Loucy (cell line): Measurements from ENCODE around the gene ADTRP.

Source experiments
- H2AFZ ChIP-seq: fragments of 200-600 bp; sonication (generic); 2 replicates; pipeline ENCODE4 v1.6.0; 2016; ENCODE audit warnings: antibody characterized with exemption, mild to moderate bottlenecking, low read length, moderate library complexity
- H3F3A ChIP-seq: fragments of 200-600 bp; 2 replicates; pipeline ENCODE4 v1.6.0; 2016; ENCODE audit warnings: antibody characterized with exemption, low read depth, mild to moderate bottlenecking
- H3K27me3 ChIP-seq: fragments of 200-600 bp; sonication (generic); 2 replicates; pipeline ENCODE4 v1.6.1; 2014; ENCODE audit warnings: low read length, mild to moderate bottlenecking; ENCODE audit not compliant: insufficient read depth, poor library complexity, severe bottlenecking
- H3K36me3 ChIP-seq: fragments of 200-600 bp; sonication (generic); 2 replicates; pipeline ENCODE4 v1.6.1; 2016; ENCODE audit warnings: low read length; ENCODE audit not compliant: insufficient read depth
- H3K4me1 ChIP-seq: fragments of 200-600 bp; sonication (generic); 2 replicates; pipeline ENCODE4 v1.5.1; 2014; ENCODE audit warnings: low read length, mild to moderate bottlenecking; ENCODE audit not compliant: insufficient read depth, poor library complexity, severe bottlenecking
- H3K4me2 ChIP-seq: fragments of 200-600 bp; sonication (generic); 2 replicates; pipeline ENCODE4 v1.6.0; 2014; ENCODE audit warnings: antibody characterized with exemption, low read length, low read depth, mild to moderate bottlenecking; ENCODE audit not compliant: poor library complexity, severe bottlenecking
- H3K4me3 ChIP-seq: fragments of 200-600 bp; sonication (generic); 2 replicates; pipeline ENCODE4 v1.5.1; 2014; ENCODE audit warnings: low read length, mild to moderate bottlenecking, mixed read lengths; ENCODE audit not compliant: poor library complexity, severe bottlenecking
- H3K79me2 ChIP-seq: fragments of 200-600 bp; sonication (generic); 2 replicates; pipeline ENCODE4 v1.6.1; 2014; ENCODE audit warnings: low read length; ENCODE audit not compliant: insufficient read depth
- H3K9ac ChIP-seq: fragments of 200-600 bp; sonication (generic); 2 replicates; pipeline ENCODE4 v1.6.0; 2014; ENCODE audit warnings: mild to moderate bottlenecking, low read depth, low read length, moderate library complexity; ENCODE audit not compliant: poor library complexity, severe bottlenecking
- H3K9me2 ChIP-seq: fragments of 200-600 bp; sonication (generic); replicated peaks from 2 replicates; pipeline ENCODE4 v1.6.1; 2016; ENCODE audit warnings: low read depth, low read length, mixed read lengths
- H3K9me3 ChIP-seq: fragments of 200-600 bp; sonication (generic); 2 replicates; pipeline ENCODE4 v1.6.1; 2014; ENCODE audit warnings: mild to moderate bottlenecking, antibody characterized with exemption, low read length, low read depth; ENCODE audit not compliant: insufficient read depth
- H4K20me1 ChIP-seq: fragments of 200-600 bp; sonication (generic); 2 replicates; pipeline ENCODE4 v1.6.0; 2014; ENCODE audit warnings: antibody characterized with exemption, low read length, mild to moderate bottlenecking; ENCODE audit not compliant: insufficient read depth, poor library complexity, severe bottlenecking
- EZH2phosphoT487 ChIP-seq: fragments of 200-600 bp; IDR thresholded peaks from 2 replicates; pipeline ENCODE4 v1.6.1; 2018; ENCODE audit warnings: antibody characterized with exemption, mild to moderate bottlenecking, moderate library complexity, borderline replicate concordance
- TF ChIP-seq, protein P1 (sequence below): fragments of 200-600 bp; sonication (generic); conservative IDR thresholded peaks from 2 replicates; pipeline ENCODE4 v1.5.1; 2014; ENCODE audit warnings: mild to moderate bottlenecking, antibody characterized with exemption, low read length

The ADTRP gene

DNA sequence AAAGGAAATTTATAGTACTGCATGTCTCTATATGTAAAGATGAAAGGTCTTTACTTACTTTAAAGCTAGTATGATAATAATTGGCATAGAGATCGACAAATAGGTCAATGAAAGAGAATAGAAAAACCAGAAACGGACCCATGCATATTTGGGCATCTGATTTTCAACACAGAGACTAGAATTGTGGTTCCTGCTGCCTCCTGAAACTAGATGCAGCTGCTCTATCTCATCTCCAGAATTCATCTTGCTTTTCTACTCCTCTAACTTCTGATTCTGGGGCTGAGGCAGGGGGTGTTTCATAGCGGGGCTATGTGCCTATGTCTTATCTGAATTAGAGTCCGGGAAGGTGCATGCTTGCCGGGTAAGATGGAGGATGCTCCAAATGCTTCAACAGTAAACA is 105.9 kb downstream of the ADTRP start:
- no peaks in the 10 kb centered on the region for H3F3A ChIP-seq
- H3K36me3 ChIP-seq = no peaks in the 10 kb centered on the region
- H3K4me3 ChIP-seq = no peak overlapping the region
- H3K4me2 ChIP-seq = no peak overlapping the region
- no peaks in the 10 kb centered on the region for H3K4me1 ChIP-seq
- no peaks in the 10 kb centered on the region for H3K27me3 ChIP-seq
- no peaks in the 10 kb centered on the region for H4K20me1 ChIP-seq
- no peaks in the 10 kb centered on the region for H3K9me2 ChIP-seq
- no peaks in the 10 kb centered on the region for H3K9me3 ChIP-seq
- H2AFZ ChIP-seq = no peak overlapping the region
- H3K9ac ChIP-seq = no peak overlapping the region
- no peak for TF ChIP-seq EZH2phosphoT487
- TF ChIP-seq, protein P1, sequence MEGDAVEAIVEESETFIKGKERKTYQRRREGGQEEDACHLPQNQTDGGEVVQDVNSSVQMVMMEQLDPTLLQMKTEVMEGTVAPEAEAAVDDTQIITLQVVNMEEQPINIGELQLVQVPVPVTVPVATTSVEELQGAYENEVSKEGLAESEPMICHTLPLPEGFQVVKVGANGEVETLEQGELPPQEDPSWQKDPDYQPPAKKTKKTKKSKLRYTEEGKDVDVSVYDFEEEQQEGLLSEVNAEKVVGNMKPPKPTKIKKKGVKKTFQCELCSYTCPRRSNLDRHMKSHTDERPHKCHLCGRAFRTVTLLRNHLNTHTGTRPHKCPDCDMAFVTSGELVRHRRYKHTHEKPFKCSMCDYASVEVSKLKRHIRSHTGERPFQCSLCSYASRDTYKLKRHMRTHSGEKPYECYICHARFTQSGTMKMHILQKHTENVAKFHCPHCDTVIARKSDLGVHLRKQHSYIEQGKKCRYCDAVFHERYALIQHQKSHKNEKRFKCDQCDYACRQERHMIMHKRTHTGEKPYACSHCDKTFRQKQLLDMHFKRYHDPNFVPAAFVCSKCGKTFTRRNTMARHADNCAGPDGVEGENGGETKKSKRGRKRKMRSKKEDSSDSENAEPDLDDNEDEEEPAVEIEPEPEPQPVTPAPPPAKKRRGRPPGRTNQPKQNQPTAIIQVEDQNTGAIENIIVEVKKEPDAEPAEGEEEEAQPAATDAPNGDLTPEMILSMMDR = no peak
- no peaks in the 10 kb centered on the region for H3K79me2 ChIP-seq

DNA sequence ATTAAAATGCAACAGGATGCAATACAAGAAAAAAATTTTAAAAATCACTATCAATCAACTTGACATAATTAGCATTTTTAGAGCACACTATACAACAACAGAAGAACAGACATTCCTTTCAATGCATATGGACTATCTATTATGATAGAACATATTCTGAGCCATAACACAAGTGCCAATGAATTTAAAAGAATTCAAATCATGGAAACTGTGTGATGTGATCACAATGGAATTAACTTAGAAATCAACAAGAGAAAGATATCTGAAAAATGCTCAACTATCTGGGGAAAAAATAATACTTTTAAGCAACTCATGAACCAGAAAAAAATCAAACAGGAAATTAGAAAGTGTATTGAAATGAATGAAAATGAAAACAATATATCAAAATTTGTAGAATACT is 106.3 kb downstream of the ADTRP start:
- no peaks in the 10 kb centered on the region for H3K79me2 ChIP-seq
- H2AFZ ChIP-seq = no peak overlapping the region
- H3K9ac ChIP-seq = no peak overlapping the region
- no peaks in the 10 kb centered on the region for H3K36me3 ChIP-seq
- H3K27me3 ChIP-seq = no peaks in the 10 kb centered on the region
- H4K20me1 ChIP-seq = no peaks in the 10 kb centered on the region
- no peak overlapping the region for H3K4me2 ChIP-seq
- H3K9me3 ChIP-seq = no peaks in the 10 kb centered on the region
- no peaks in the 10 kb centered on the region for H3K9me2 ChIP-seq
- no peaks in the 10 kb centered on the region for H3F3A ChIP-seq
- H3K4me3 ChIP-seq = no peak overlapping the region
- H3K4me1 ChIP-seq = no peaks in the 10 kb centered on the region
- TF ChIP-seq EZH2phosphoT487 = no peak
- TF ChIP-seq, protein P1 = no peak

- H4K20me1 ChIP-seq = no peaks in the 10 kb centered on the region
- no peaks in the 10 kb centered on the region for H3K36me3 ChIP-seq
- no peaks in the 10 kb centered on the region for H3K9me2 ChIP-seq
- no peaks in the 10 kb centered on the region for H3K9me3 ChIP-seq
- no peak for TF ChIP-seq EZH2phosphoT487
- TF ChIP-seq, protein P1 = no peak
- no peak overlapping the region for H3K4me2 ChIP-seq
- H3K4me1 ChIP-seq = no peaks in the 10 kb centered on the region
- H3K79me2 ChIP-seq = no peaks in the 10 kb centered on the region
- no peak overlapping the region for H3K9ac ChIP-seq
- H2AFZ ChIP-seq = no peak overlapping the region
- H3K27me3 ChIP-seq = no peaks in the 10 kb centered on the region
- no peaks in the 10 kb centered on the region for H3F3A ChIP-seq
- no peak overlapping the region for H3K4me3 ChIP-seq
These were observed 108.9 kb downstream of the ADTRP start for GRCh38 chr6:11669696-11670095.
